ENCODE measurements around the gene BACH2.
"Not testable (repeated sequence)": the region's sequence is repeated elsewhere in the genome, so short reads cannot be mapped to it uniquely, and the experiment has no call there.

The BACH2 gene

GRCh38 chr6:90184334-90185298 is 112.0 kb downstream of the BACH2 start:
- DNase-seq (ENCODE audit: low read depth in 2 of 2), result no peak

- no peak for DNase-seq (ENCODE audit: low read depth in 2 of 2)
Measured at GRCh38 chr6:90183587-90184333, 112.9 kb downstream of the BACH2 start.

GRCh38 chr6:90180526-90180925 is 116.1 kb downstream of the BACH2 start:
- no peak for DNase-seq (ENCODE audit: low read depth in 2 of 2)

GRCh38 chr6:90179190-90180169 is 117.2 kb downstream of the BACH2 start:
- no peak for DNase-seq (ENCODE audit: low read depth in 2 of 2)

GRCh38 chr6:90178384-90178855 is 118.2 kb downstream of the BACH2 start:
- no peak for DNase-seq (ENCODE audit: low read depth in 2 of 2)

GRCh38 chr6:90177544-90178383 is 118.9 kb downstream of the BACH2 start:
- no peak for DNase-seq (ENCODE audit: low read depth in 2 of 2)

GRCh38 chr6:90175627-90176538 is 120.8 kb downstream of the BACH2 start:
- peak in 1 of 2 donors; percentile 29 for DNase-seq (ENCODE audit: low read depth in 2 of 2)

GRCh38 chr6:90173262-90173925 is 123.2 kb downstream of the BACH2 start:
- no peak for DNase-seq (ENCODE audit: low read depth in 2 of 2)

- no peak for DNase-seq (ENCODE audit: low read depth in 2 of 2)
Measured at GRCh38 chr6:90170601-90171000, 126.0 kb downstream of the BACH2 start.

- DNase-seq (ENCODE audit: low read depth in 2 of 2), result no peak
Measured at GRCh38 chr6:90169374-90169773, 127.3 kb downstream of the BACH2 start.

- DNase-seq (ENCODE audit: low read depth in 2 of 2), result no peak
Measured at GRCh38 chr6:90168693-90169131, 127.9 kb downstream of the BACH2 start.

- no peak for DNase-seq (ENCODE audit: low read depth in 2 of 2)
Measured at GRCh38 chr6:90167514-90168379, 128.9 kb downstream of the BACH2 start.

GRCh38 chr6:90166155-90166924 is 130.3 kb downstream of the BACH2 start:
- not testable (repeated sequence) for DNase-seq (ENCODE audit: low read depth in 2 of 2)

GRCh38 chr6:90162648-90163387 is 133.8 kb downstream of the BACH2 start:
- no peak for DNase-seq (ENCODE audit: low read depth in 2 of 2)

GRCh38 chr6:90160013-90160412 is 136.6 kb downstream of the BACH2 start:
- no peak for DNase-seq (ENCODE audit: low read depth in 2 of 2)

- DNase-seq (ENCODE audit: low read depth in 2 of 2), result no peak
Measured at GRCh38 chr6:90159452-90159851, 137.2 kb downstream of the BACH2 start.

Data from stimulated activated CD4-positive, alpha-beta T cell treated with anti-CD3 and anti-CD28 coated beads, Interleukin-1b, Interleukin-23, amount 100 ng/mL, for 1 hour (primary cell).